HG03108 (cell line): ENCODE measurements around the gene TRHDE.
A peak's percentile ranks its signal among the peaks of the same experiment; 100 is the strongest.

Experiments
- ATAC-seq: cut with Tn5 transposase; IDR thresholded peaks from one replicate; pipeline ENCODE4 v1.9.1; 2021; ENCODE audit warnings: moderate library complexity; ENCODE audit not compliant: unreplicated experiment

TRHDE gene

GRCh38 chr12:72313806-72314205 is 41.6 kb downstream of the TRHDE start:
- no peak for ATAC-seq

- ATAC-seq, result no peak
These were observed 43.7 kb downstream of the TRHDE start for GRCh38 chr12:72315858-72316257.

GRCh38 chr12:72318341-72318740 is 46.2 kb downstream of the TRHDE start:
- no peak for ATAC-seq

- ATAC-seq, result no peak
These were observed 51.7 kb downstream of the TRHDE start for GRCh38 chr12:72323881-72324280.

- ATAC-seq, result no peak
These were observed 58.1 kb downstream of the TRHDE start for GRCh38 chr12:72330301-72330700.

GRCh38 chr12:72330784-72331183 is 58.6 kb downstream of the TRHDE start:
- no peak for ATAC-seq

- ATAC-seq, result no peak
These were observed 65.2 kb downstream of the TRHDE start for GRCh38 chr12:72337382-72337781.

- ATAC-seq, result no peak
These were observed 65.8 kb downstream of the TRHDE start for GRCh38 chr12:72337946-72338345.

- no peak for ATAC-seq
These were observed 66.3 kb downstream of the TRHDE start for GRCh38 chr12:72338437-72338836.

- peak; percentile 91 for ATAC-seq
These were observed 74.3 kb downstream of the TRHDE start for GRCh38 chr12:72346363-72346944.

- no peak for ATAC-seq
These were observed 77.3 kb downstream of the TRHDE start for GRCh38 chr12:72349491-72349890.

GRCh38 chr12:72359416-72359815 is 87.2 kb downstream of the TRHDE start:
- ATAC-seq, result no peak

GRCh38 chr12:72365151-72365550 is 93.0 kb downstream of the TRHDE start:
- ATAC-seq, result no peak

GRCh38 chr12:72366255-72366654 is 94.1 kb downstream of the TRHDE start:
- no peak for ATAC-seq

- no peak for ATAC-seq
These were observed 96.1 kb downstream of the TRHDE start for GRCh38 chr12:72368298-72368697.

- no peak for ATAC-seq
These were observed 96.7 kb downstream of the TRHDE start for GRCh38 chr12:72368719-72369422.

- ATAC-seq, result no peak
These were observed 97.3 kb downstream of the TRHDE start for GRCh38 chr12:72369423-72369959.

- ATAC-seq, result no peak
These were observed 108.3 kb downstream of the TRHDE start for GRCh38 chr12:72380441-72380840.

- ATAC-seq, result no peak
These were observed 116.2 kb downstream of the TRHDE start for GRCh38 chr12:72388322-72388721.

GRCh38 chr12:72390146-72390545 is 118.0 kb downstream of the TRHDE start:
- no peak for ATAC-seq

- no peak for ATAC-seq
These were observed 133.9 kb downstream of the TRHDE start for GRCh38 chr12:72406111-72406510.

GRCh38 chr12:72432037-72432604 is 160.0 kb downstream of the TRHDE start:
- ATAC-seq, result no peak
